ENCODE results near the gene OAS2.

Gene OAS2

GRCh38 chr12:113007166-113007565, 28.8 kb downstream of the OAS2 start:
- DNase-seq, result no peak
- H3K36me3 ChIP-seq, result peaks cover 0 to 39% (median 33%) of the 10 kb centered on the region in 3 donors
- no peak for TF ChIP-seq CTCF (IDR thresholded peaks at IDR 0.05)
- H3K9me3 ChIP-seq, result no peaks in the 10 kb centered on the region
- no peak overlapping the region for H3K4me3 ChIP-seq
- H3K4me1 ChIP-seq, result no peaks in the 10 kb centered on the region
- intact Hi-C loops (cut with DNase I; ENCODE audit: low total_unique reads), result no loop called here
- H3K27me3 ChIP-seq, result no peaks in the 10 kb centered on the region
- H3K27ac ChIP-seq, result no peak overlapping the region

- H3K36me3 ChIP-seq, result peaks cover 0 to 33% (median 24%) of the 10 kb centered on the region in 3 donors
- H3K9me3 ChIP-seq, result no peaks in the 10 kb centered on the region
- H3K4me3 ChIP-seq, result no peak overlapping the region
- DNase-seq, result no peak
- no peak for TF ChIP-seq CTCF (IDR thresholded peaks at IDR 0.05)
- peaks cover 0 to 3% of the 10 kb centered on the region in 2 donors for H3K27me3 ChIP-seq
- no peak overlapping the region for H3K27ac ChIP-seq
- no peaks in the 10 kb centered on the region for H3K4me1 ChIP-seq
- intact Hi-C loops (cut with DNase I; ENCODE audit: low total_unique reads), result no loop called here
Measured at GRCh38 chr12:113010701-113011100, 32.4 kb downstream of the OAS2 start.

GRCh38 chr12:113014565-113014964, 36.2 kb downstream of the OAS2 start:
- peaks cover 0 to 9% of the 10 kb centered on the region in 2 donors for H3K27me3 ChIP-seq
- TF ChIP-seq CTCF (IDR thresholded peaks at IDR 0.05), result no peak

GRCh38 chr12:113016796-113017195, 38.5 kb downstream of the OAS2 start:
- no peak for TF ChIP-seq CTCF (IDR thresholded peaks at IDR 0.05)
- Histone ChIP-seq H3K4me3 (no peak overlapping the region), H3K36me3 (no peaks in the 10 kb centered on the region), H3K27me3 (peaks cover 0 to 9% of the 10 kb centered on the region in 2 donors), H3K9me3 (no peaks in the 10 kb centered on the region), H3K27ac (no peak overlapping the region), H3K4me1 (no peaks in the 10 kb centered on the region)
- intact Hi-C loops (cut with DNase I; ENCODE audit: low total_unique reads), result no loop called here
- no peak for DNase-seq

More at GRCh38 chr12:113014565-113014964, 36.2 kb downstream of the OAS2 start:
- Histone ChIP-seq H3K4me1 (no peaks in the 10 kb centered on the region), H3K9me3 (no peaks in the 10 kb centered on the region), H3K36me3 (peaks cover 0 to 20% (median 6%) of the 10 kb centered on the region in 3 donors), H3K4me3 (no peak overlapping the region), H3K27ac (no peak overlapping the region)
- DNase-seq, result no peak
- intact Hi-C loops (cut with DNase I; ENCODE audit: low total_unique reads), result no loop called here

- H3K36me3 ChIP-seq, result no peaks in the 10 kb centered on the region
- intact Hi-C loops (cut with DNase I; ENCODE audit: low total_unique reads), result no loop called here
- no peak overlapping the region for H3K4me3 ChIP-seq
- no peak for TF ChIP-seq CTCF (IDR thresholded peaks at IDR 0.05)
- H3K4me1 ChIP-seq, result no peaks in the 10 kb centered on the region
- no peak overlapping the region for H3K27ac ChIP-seq
- DNase-seq, result no peak
- H3K27me3 ChIP-seq, result peaks cover 0 to 9% of the 10 kb centered on the region in 2 donors
- H3K9me3 ChIP-seq, result no peaks in the 10 kb centered on the region
Measured at GRCh38 chr12:113019025-113019424, 40.7 kb downstream of the OAS2 start.

- Histone ChIP-seq H3K27ac (no peak overlapping the region), H3K27me3 (peaks cover 0 to 5% of the 10 kb centered on the region in 2 donors), H3K4me3 (no peak overlapping the region), H3K4me1 (no peaks in the 10 kb centered on the region), H3K9me3 (no peaks in the 10 kb centered on the region), H3K36me3 (no peaks in the 10 kb centered on the region)
- TF ChIP-seq CTCF (IDR thresholded peaks at IDR 0.05), result no peak
- no peak for DNase-seq
- intact Hi-C loops (cut with DNase I; ENCODE audit: low total_unique reads), result no loop called here
Measured at GRCh38 chr12:113021500-113021899, 43.2 kb downstream of the OAS2 start.
